CD14-positive monocyte (primary cell): ENCODE data around the gene PNKD. TPM values are rescaled to one million over a fixed set of nuclear protein-coding genes. Genes with fewer than 3 reads are reported as not detected.

Experiments used
- DNase-seq, 3 donors: peaks; one replicate each; pipeline ENCODE4 v3.0.0-alpha.2; 2011 to 2022
- H2AFZ ChIP-seq: 2 replicates; pipeline ENCODE4 v1.6.0; 2012; ENCODE audit warnings: mild to moderate bottlenecking, low read depth, low read length, inconsistent platforms; ENCODE audit not compliant: insufficient read depth, poor library complexity, severe bottlenecking
- H3K27ac ChIP-seq, 2 donors: 1 replicate in 1 of 2; 2 replicates in 1 of 2; pipeline ENCODE4 v1.5.1; 2012 to 2013; ENCODE audit warnings: low read length in 2 of 2, control low read depth in 1 of 2, inconsistent platforms in 1 of 2, low read depth in 1 of 2, mild to moderate bottlenecking in 1 of 2
- H3K27me3 ChIP-seq, 2 donors: one replicate each; pipeline versions ENCODE4 v1.6.0 to v1.6.1; 2011 to 2013; ENCODE audit warnings: low read length in 2 of 2; ENCODE audit not compliant: control insufficient read depth in 2 of 2, insufficient read depth in 2 of 2
- H3K36me3 ChIP-seq, 2 donors: replicated peaks in 1 of 2; 1 replicate in 1 of 2; 2 replicates in 1 of 2; pipeline versions ENCODE4 v1.5.1 to v1.6.1; 2012 to 2013; ENCODE audit warnings: low read length in 2 of 2, control low read depth in 1 of 2, inconsistent platforms in 1 of 2, mild to moderate bottlenecking in 1 of 2; ENCODE audit not compliant: insufficient read depth in 2 of 2, control insufficient read depth in 1 of 2
- H3K4me1 ChIP-seq, 2 donors: 1 replicate in 1 of 2; 2 replicates in 1 of 2; pipeline versions ENCODE4 v1.5.1 to v1.6.1; 2012 to 2013; ENCODE audit warnings: low read length in 2 of 2, control low read depth in 1 of 2, inconsistent platforms in 1 of 2, mild to moderate bottlenecking in 1 of 2, moderate library complexity in 1 of 2; ENCODE audit not compliant: insufficient read depth in 2 of 2, control insufficient read depth in 1 of 2
- H3K4me2 ChIP-seq: replicated peaks from 2 replicates; pipeline ENCODE3; 2012; ENCODE audit warnings: low read length, moderate library complexity, mild to moderate bottlenecking; ENCODE audit not compliant: poor library complexity, severe bottlenecking; ENCODE audit errors: extremely low read depth
- H3K4me3 ChIP-seq, 3 experiments: fragments of 200-600 bp in 1 of 3; sonication (generic) in 1 of 3; replicated peaks in 1 of 3; 1 replicate in 2 of 3; 2 replicates in 1 of 3; pipeline ENCODE4 v1.5.1; 2011 to 2013; ENCODE audit warnings: low read length in 3 of 3, mild to moderate bottlenecking in 3 of 3, control low read depth in 2 of 3, low read depth in 2 of 3, inconsistent platforms in 1 of 3, moderate library complexity in 1 of 3
- H3K79me2 ChIP-seq: 2 replicates; pipeline ENCODE4 v1.6.0; 2012; ENCODE audit warnings: mild to moderate bottlenecking, control low read depth, inconsistent platforms, low read length, moderate library complexity; ENCODE audit not compliant: insufficient read depth
- H3K9ac ChIP-seq: 2 replicates; pipeline ENCODE4 v1.6.0; 2017; ENCODE audit warnings: low read length, mild to moderate bottlenecking; ENCODE audit not compliant: insufficient read depth, poor library complexity, severe bottlenecking
- H3K9me3 ChIP-seq, 2 donors: replicated peaks in 1 of 2; 1 replicate in 1 of 2; 2 replicates in 1 of 2; pipeline versions ENCODE4 v1.5.1 to v1.6.1; 2012 to 2013; ENCODE audit warnings: low read length in 2 of 2, control low read depth in 1 of 2; ENCODE audit not compliant: control insufficient read depth in 1 of 2, insufficient read depth in 1 of 2
- H4K20me1 ChIP-seq: 2 replicates; pipeline ENCODE4 v1.6.0; 2012; ENCODE audit warnings: mild to moderate bottlenecking, low read length, control low read depth, moderate library complexity; ENCODE audit not compliant: insufficient read depth
- H3K27ac Mint-ChIP-seq, 7 donors: one replicate each; pipeline ENCODE4 v1.8.0; 2020; ENCODE audit warnings: mild to moderate bottlenecking in 7 of 7, mixed read lengths in 7 of 7, moderate library complexity in 6 of 7, inconsistent platforms in 2 of 7
- H3K27me3 Mint-ChIP-seq, 3 donors: one replicate each; pipeline ENCODE4 v1.8.0; 2021 to 2022; ENCODE audit warnings: low read depth in 3 of 3, mild to moderate bottlenecking in 3 of 3, mixed read lengths in 3 of 3, moderate library complexity in 3 of 3, inconsistent platforms in 1 of 3
- H3K36me3 Mint-ChIP-seq, 2 donors: one replicate each; pipeline ENCODE4 v1.8.0; 2020; ENCODE audit warnings: mixed read lengths in 2 of 2, inconsistent platforms in 1 of 2, mild to moderate bottlenecking in 1 of 2
- H3K4me1 Mint-ChIP-seq: one replicate; pipeline ENCODE4 v1.8.0; 2020; ENCODE audit warnings: mild to moderate bottlenecking, mixed read lengths
- H3K4me3 Mint-ChIP-seq, 2 donors: one replicate each; pipeline ENCODE4 v1.8.0; 2020; ENCODE audit warnings: mild to moderate bottlenecking in 2 of 2, mixed read lengths in 2 of 2, moderate library complexity in 1 of 2
- H3K9me3 Mint-ChIP-seq, 7 donors: one replicate each; pipeline ENCODE4 v1.8.0; 2020 to 2022; ENCODE audit warnings: mixed read lengths in 7 of 7, mild to moderate bottlenecking in 6 of 7, moderate library complexity in 6 of 7, inconsistent platforms in 2 of 7
- CTCF ChIP-seq: fragments of 200-600 bp; IDR thresholded peaks from one replicate; pipeline ENCODE4 v1.8.0; 2022; ENCODE audit warnings: antibody characterized with exemption, mild to moderate bottlenecking
- WGBS: methylation state at CpG from one replicate; pipeline ENCODE4 v1.1.5; 2013; ENCODE audit warnings: missing lambda C conversion rate; ENCODE audit not compliant: insufficient coverage; 5-methylcytosine and 5-hydroxymethylcytosine counted together
- intact Hi-C, 2 donors: fragments of 100-400 bp; cut with micrococcal nuclease; formaldehyde crosslinking; loops; one replicate each; pipeline versions ENCODE4 v1.15.0 to v1.15.1; 2023
- polyA plus RNA-seq, 3 donors: library from polyadenylated mRNA; depleted of rRNA in 1 of 3; unstranded in 2 of 3; stranded (reverse) in 1 of 3; fragments of 300-500 nt in 2 of 3; fragments of >200 nt in 1 of 3; fragmentation: Illumina TruSeq in 2 of 3; gene quantifications; 1 replicate in 2 of 3; 2 replicates in 1 of 3; pipeline ENCODE4 v1.2.3, GENCODE V29; 2012 to 2021

Gene PNKD
- polyA plus RNA-seq, 3 donors, result 79.8 to 92.0 (median 88.2) TPM

GRCh38 chr2:218244204-218244603 lies 26.1 kb upstream of the PNKD start:
- Mint-ChIP-seq H3K4me1 (no peaks in the 10 kb centered on the region), H3K27me3 (peaks cover 0 to 3% (median 1%) of the 10 kb centered on the region in 3 donors), H3K27ac (no peak overlapping the region), H3K9me3 (no peaks in the 10 kb centered on the region), H3K36me3 (peaks cover 85 to 99% of the 10 kb centered on the region in 2 donors), H3K4me3 (no peak overlapping the region)
- peaks cover 98% of the 10 kb centered on the region for H4K20me1 ChIP-seq
- no peaks in the 10 kb centered on the region for H3K27me3 ChIP-seq
- peak overlapping the region in 1 of 2 donors; percentile 34 for H3K27ac ChIP-seq
- no peak for TF ChIP-seq CTCF
- no peak overlapping the region for H3K4me3 ChIP-seq
- no peak overlapping the region for H3K4me2 ChIP-seq
- peaks cover 98 to 100% of the 10 kb centered on the region in 2 donors for H3K36me3 ChIP-seq
- H2AFZ ChIP-seq, result no peak overlapping the region
- intact Hi-C loops, result no loop called here
- no peaks in the 10 kb centered on the region for H3K9me3 ChIP-seq
- no peak for DNase-seq
- no peak overlapping the region for H3K9ac ChIP-seq
- no peaks in the 10 kb centered on the region for H3K4me1 ChIP-seq
- H3K79me2 ChIP-seq, result peaks cover 92% of the 10 kb centered on the region
- 100% methylated on average over 1 of the region's 1 CpG for WGBS

DNA sequence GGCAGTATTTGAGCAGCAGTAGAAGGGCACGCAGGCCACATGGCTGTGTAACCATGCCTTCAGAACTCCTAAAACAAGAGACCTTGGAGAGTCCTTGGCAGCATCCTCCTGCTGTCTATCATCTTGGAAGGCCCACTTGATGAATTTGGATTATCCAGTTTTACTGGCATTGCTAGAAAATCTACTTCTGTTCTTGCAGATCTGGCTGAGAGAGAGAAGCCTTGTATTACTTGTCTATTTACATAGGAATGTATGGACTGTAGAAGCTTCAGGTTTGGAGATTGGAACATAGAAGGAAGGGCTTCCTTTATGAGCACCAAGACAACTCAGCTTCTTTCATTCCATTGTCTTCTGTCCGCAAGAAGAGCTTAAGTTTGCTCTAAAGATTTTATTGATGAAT lies 25.7 kb upstream of the PNKD start:
- peaks cover 98 to 100% of the 10 kb centered on the region in 2 donors for H3K36me3 ChIP-seq
- no CpG with 5 or more reads among the region's 2 CpGs for WGBS
- no peak overlapping the region for H3K4me2 ChIP-seq
- no peaks in the 10 kb centered on the region for H3K27me3 ChIP-seq
- peak overlapping the region in 1 of 2 donors; percentile 22 for H3K27ac ChIP-seq
- H3K9me3 Mint-ChIP-seq, result no peaks in the 10 kb centered on the region
- peaks cover 85 to 99% of the 10 kb centered on the region in 2 donors for H3K36me3 Mint-ChIP-seq
- H3K27ac Mint-ChIP-seq, result no peak overlapping the region
- no peak for DNase-seq
- H3K4me3 ChIP-seq, result no peak overlapping the region
- peaks cover 98% of the 10 kb centered on the region for H4K20me1 ChIP-seq
- H3K4me1 ChIP-seq, result no peaks in the 10 kb centered on the region
- H3K79me2 ChIP-seq, result peaks cover 92% of the 10 kb centered on the region
- intact Hi-C loops, result no loop called here
- no peaks in the 10 kb centered on the region for H3K9me3 ChIP-seq
- H3K4me3 Mint-ChIP-seq, result no peak overlapping the region
- peaks cover 0 to 3% (median 1%) of the 10 kb centered on the region in 3 donors for H3K27me3 Mint-ChIP-seq
- no peak for TF ChIP-seq CTCF
- H3K4me1 Mint-ChIP-seq, result no peaks in the 10 kb centered on the region
- H3K9ac ChIP-seq, result no peak overlapping the region
- H2AFZ ChIP-seq, result no peak overlapping the region
